Neural crest cell (in vitro differentiated cells): ENCODE results near the gene VPS29. TPM values are rescaled to one million over a fixed set of nuclear protein-coding genes. Genes with fewer than 3 reads are reported as not detected.

Experiments
- DNase-seq: peaks from one replicate; pipeline ENCODE4 v3.0.0; 2021; ENCODE audit warnings: low read depth, mixed read lengths, low spot score
- H3K27ac Mint-ChIP-seq: one replicate; pipeline ENCODE4 v1.8.0; 2021; ENCODE audit warnings: mild to moderate bottlenecking, mixed read lengths; ENCODE audit not compliant: unreplicated experiment
- H3K27me3 Mint-ChIP-seq: 2 replicates; pipeline ENCODE4 v1.8.0; 2021; ENCODE audit warnings: low read depth, mild to moderate bottlenecking, mixed read lengths
- H3K36me3 Mint-ChIP-seq: 2 replicates; pipeline ENCODE4 v1.8.0; 2021; ENCODE audit warnings: low read depth, mild to moderate bottlenecking, mixed read lengths
- H3K4me1 Mint-ChIP-seq: 2 replicates; pipeline ENCODE4 v1.8.0; 2021; ENCODE audit warnings: mixed read lengths
- H3K4me3 Mint-ChIP-seq: one replicate; pipeline ENCODE4 v1.8.0; 2021; ENCODE audit warnings: mild to moderate bottlenecking, mixed read lengths
- H3K9me3 Mint-ChIP-seq: 2 replicates; pipeline ENCODE4 v1.8.0; 2021; ENCODE audit warnings: mixed read lengths
- CTCF ChIP-seq: fragments of 200-600 bp; sonication (generic); conservative IDR thresholded peaks from 2 replicates; pipeline ENCODE4 v1.5.0; 2021; ENCODE audit warnings: antibody characterized with exemption, mild to moderate bottlenecking
- total RNA-seq: library from RNA; stranded (reverse); gene quantifications from 2 replicates; pipeline ENCODE4 v1.2.1, GENCODE V29; 2021

The VPS29 gene
- total RNA-seq, 1 donor from 2014 or later: 89.0 TPM

- Mint-ChIP-seq H3K36me3 (peaks cover 7% of the 10 kb centered on the region), H3K9me3 (peaks cover 13% of the 10 kb centered on the region), H3K27ac (no peak overlapping the region), H3K27me3 (no peaks in the 10 kb centered on the region), H3K4me3 (peak overlapping the region; percentile 99), H3K4me1 (peaks cover 31% of the 10 kb centered on the region)
- no peak for DNase-seq
- TF ChIP-seq CTCF: no peak
Observed at GRCh38 chr12:110503432-110503831, 1.5 kb upstream of the VPS29 start.

- Mint-ChIP-seq H3K4me3 (peak overlapping the region; percentile 99), H3K27ac (peak overlapping the region; percentile 95), H3K4me1 (peaks cover 31% of the 10 kb centered on the region), H3K36me3 (peaks cover 7% of the 10 kb centered on the region), H3K9me3 (peaks cover 13% of the 10 kb centered on the region), H3K27me3 (no peaks in the 10 kb centered on the region)
- no peak for TF ChIP-seq CTCF
- peak; percentile 33 for DNase-seq
Observed at GRCh38 chr12:110501399-110501751, 536 bp downstream of the VPS29 start.

- H3K36me3 Mint-ChIP-seq: peaks cover 11% of the 10 kb centered on the region
- H3K9me3 Mint-ChIP-seq: peaks cover 13% of the 10 kb centered on the region
- H3K4me1 Mint-ChIP-seq: peaks cover 31% of the 10 kb centered on the region
- H3K27ac Mint-ChIP-seq: no peak overlapping the region
- H3K27me3 Mint-ChIP-seq: no peaks in the 10 kb centered on the region
- no peak for DNase-seq
- no peak for TF ChIP-seq CTCF
- H3K4me3 Mint-ChIP-seq: peak overlapping the region; percentile 71
Observed at GRCh38 chr12:110498984-110499706, 2.8 kb downstream of the VPS29 start.

- no peaks in the 10 kb centered on the region for H3K4me1 Mint-ChIP-seq
- no peaks in the 10 kb centered on the region for H3K9me3 Mint-ChIP-seq
- no peak overlapping the region for H3K27ac Mint-ChIP-seq
- H3K36me3 Mint-ChIP-seq: no peaks in the 10 kb centered on the region
- DNase-seq: no peak
- no peak for TF ChIP-seq CTCF
- H3K4me3 Mint-ChIP-seq: no peak overlapping the region
- H3K27me3 Mint-ChIP-seq: no peaks in the 10 kb centered on the region
Observed at GRCh38 chr12:110475426-110475825, 26.5 kb downstream of the VPS29 start.

GRCh38 chr12:110468214-110469048, 33.5 kb downstream of the VPS29 start, which contains the start of the genes FAM216A and GPN3:
Gene FAM216A (plus strand): TSS chr12:110468845. CDS start chr12:110468876, 31 bp downstream.
Gene GPN3 (minus strand): TSS chr12:110468257. CDS start chr12:110468203, 54 bp downstream.
- no peaks in the 10 kb centered on the region for H3K27me3 Mint-ChIP-seq
- H3K4me3 Mint-ChIP-seq: peak within 1 kb of the TSS; percentile 97
- peak; percentile 98 for DNase-seq
- peaks cover 28% of the 10 kb centered on the region for H3K4me1 Mint-ChIP-seq
- no peak for TF ChIP-seq CTCF
- H3K27ac Mint-ChIP-seq: peak within 1 kb of the TSS; percentile 99
- H3K36me3 Mint-ChIP-seq: peaks cover 4% of the 10 kb centered on the region
- no peaks in the 10 kb centered on the region for H3K9me3 Mint-ChIP-seq
